PFSK-1 (cell line): ENCODE data around the gene THSD4.

Source experiments
- POLR2AphosphoS5 ChIP-seq: IDR thresholded peaks from 2 replicates; pipeline ENCODE4 v1.6.1; 2012; ENCODE audit warnings: low read depth, mild to moderate bottlenecking, control low read depth, low read length, moderate library complexity
- REST ChIP-seq, 2 experiments: IDR thresholded peaks; 2 replicates each; pipeline versions ENCODE4 v1.6.1 to v1.8.0; 2011 to 2012; ENCODE audit warnings: low read depth in 2 of 2, low read length in 2 of 2, control low read depth in 1 of 2, inconsistent platforms in 1 of 2, mild to moderate bottlenecking in 1 of 2, moderate library complexity in 1 of 2; ENCODE audit not compliant: insufficient read depth in 1 of 2
- TAF1 ChIP-seq: IDR thresholded peaks from 2 replicates; pipeline ENCODE4 v1.6.1; 2012; ENCODE audit warnings: low read length, control low read depth, borderline replicate concordance; ENCODE audit not compliant: insufficient read depth

- TF ChIP-seq REST (IDR thresholded peaks at IDR 0.05; ENCODE audit: insufficient read depth in 1 of 2, low read depth in 2 of 2, low read length in 2 of 2) (no peak), POLR2AphosphoS5 (no peak), TAF1 (no peak)
Observed at GRCh38 chr15:71152542-71152941, 37.3 kb downstream of the THSD4 start.
